NCI-H2081 (cell line): Measurements from ENCODE around the gene ZNF169.
"Not testable (repeated sequence)": the region's sequence is repeated elsewhere in the genome, so short reads cannot be mapped to it uniquely, and the experiment has no call there.

Experiments used
- DNase-seq, 2 experiments: peaks; one replicate each; lab custom pipeline; 2025; lab: John Stamatoyannopoulos, UW

The ZNF169 gene

DNA sequence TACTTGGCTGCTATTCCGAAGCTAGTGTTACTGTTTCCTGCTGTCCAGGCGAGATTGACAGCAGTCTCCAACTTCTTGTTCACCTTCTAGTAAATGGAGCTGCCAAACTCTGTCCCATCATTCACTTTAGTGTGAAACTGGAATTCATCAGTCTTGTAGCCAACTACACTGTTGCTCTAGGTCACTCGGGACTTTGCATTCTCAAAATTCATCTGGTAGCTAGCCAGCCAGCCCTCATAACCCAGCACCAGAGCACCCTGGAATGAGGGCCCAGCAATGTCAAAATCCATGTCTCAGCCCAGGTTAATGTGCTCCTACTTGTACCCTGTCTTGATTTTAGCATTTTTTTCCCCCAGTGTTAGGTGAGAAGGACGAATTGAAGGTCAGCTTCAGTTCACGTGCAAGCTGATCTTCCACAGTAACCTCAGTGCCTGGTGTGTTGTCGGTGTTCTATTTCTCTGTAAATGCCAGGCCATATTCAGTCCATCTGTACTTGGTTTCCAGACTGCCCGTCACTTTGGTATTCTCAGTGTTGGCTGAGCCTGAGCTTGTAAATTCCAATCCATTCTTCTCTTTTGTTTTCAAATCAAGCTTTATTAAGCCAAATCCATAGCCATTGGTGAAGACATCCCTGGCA, 28.9 kb downstream of the ZNF169 start:
- DNase-seq = no peak

DNA sequence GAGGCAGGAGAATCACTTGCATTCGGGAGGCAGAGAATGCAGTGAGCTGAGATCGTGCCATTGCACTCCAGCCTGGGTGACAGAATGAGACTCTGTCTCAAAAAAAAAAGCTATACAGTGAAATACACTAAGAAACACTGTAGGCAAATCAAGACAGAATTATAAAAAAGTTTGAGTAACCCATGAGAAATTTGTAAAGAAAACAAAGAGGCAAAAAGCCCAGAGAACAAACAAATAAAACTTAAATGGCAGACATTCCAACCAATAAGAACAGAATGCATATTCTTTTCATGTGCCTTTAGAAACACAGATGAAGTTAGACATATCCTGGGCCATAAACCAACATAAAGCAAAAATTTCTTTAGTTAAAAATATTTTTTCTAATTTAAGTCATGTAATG, 30.6 kb downstream of the ZNF169 start:
- DNase-seq = no peak

- no peak for DNase-seq
These were observed 40.0 kb downstream of the ZNF169 start for GRCh38 chr9:94298949-94299599.

DNA sequence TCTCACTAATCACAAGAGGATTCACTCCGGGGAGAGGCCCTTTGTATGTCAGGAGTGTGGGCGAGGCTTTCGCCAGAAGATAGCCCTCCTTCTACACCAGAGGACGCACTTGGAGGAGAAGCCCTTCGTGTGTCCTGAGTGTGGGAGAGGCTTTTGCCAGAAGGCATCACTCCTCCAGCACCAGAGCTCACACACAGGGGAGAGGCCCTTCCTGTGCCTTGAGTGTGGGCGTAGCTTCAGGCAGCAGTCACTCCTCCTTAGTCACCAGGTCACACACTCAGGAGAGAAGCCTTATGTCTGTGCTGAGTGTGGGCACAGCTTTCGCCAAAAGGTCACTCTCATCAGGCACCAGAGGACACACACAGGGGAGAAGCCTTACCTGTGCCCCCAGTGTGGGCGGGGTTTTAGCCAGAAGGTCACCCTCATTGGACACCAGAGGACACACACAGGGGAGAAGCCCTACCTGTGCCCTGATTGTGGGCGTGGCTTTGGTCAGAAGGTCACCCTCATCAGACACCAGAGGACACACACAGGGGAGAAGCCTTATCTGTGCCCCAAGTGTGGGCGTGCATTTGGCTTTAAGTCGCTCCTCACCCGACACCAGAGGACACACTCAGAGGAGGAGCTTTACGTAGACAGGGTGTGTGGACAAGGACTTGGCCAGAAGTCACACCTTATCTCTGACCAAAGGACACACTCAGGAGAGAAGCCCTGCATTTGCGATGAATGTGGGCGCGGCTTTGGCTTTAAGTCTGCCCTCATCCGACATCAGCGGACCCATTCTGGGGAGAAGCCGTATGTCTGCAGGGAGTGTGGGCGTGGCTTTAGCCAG, 41.6 kb downstream of the ZNF169 start:
- DNase-seq = no peak

DNA sequence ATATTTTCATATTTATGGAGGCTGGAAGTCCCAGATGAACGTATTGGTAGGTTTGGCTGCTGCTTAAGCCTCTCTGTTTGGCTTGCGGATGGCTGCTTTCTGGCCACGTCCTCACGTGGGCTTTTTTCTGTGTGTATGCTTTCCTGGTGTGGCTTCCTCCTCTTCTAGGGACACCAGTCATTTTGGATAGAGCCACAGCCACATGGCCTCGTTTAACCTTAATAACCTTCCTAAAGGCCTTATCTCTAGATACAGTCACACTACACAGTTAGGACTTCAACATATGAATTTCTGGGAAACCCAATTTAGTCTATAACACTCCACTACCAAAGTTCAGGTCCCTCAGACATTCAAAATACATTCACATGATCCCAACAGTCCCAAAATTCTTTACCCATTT, 42.5 kb downstream of the ZNF169 start:
- DNase-seq = no peak

DNA sequence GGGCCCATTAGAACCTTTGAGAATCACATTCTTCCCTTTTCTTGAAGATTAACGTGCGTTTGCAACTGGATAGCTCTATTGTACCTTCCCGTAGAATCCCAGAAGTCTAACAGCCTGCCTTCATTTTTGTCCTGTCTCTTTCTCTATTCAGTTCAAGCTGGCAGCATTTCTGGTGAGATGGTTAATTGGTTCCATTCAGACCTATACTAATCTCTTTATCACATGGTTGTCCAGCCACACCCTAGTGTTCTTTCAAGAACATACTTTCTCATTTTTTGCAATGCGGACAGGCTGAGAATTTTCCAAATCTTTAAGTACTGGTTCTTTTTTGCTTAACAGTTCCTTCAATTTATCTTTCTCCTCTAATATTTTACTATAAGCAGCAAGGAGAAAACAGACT, 43.3 kb downstream of the ZNF169 start:
- no peak for DNase-seq

DNA sequence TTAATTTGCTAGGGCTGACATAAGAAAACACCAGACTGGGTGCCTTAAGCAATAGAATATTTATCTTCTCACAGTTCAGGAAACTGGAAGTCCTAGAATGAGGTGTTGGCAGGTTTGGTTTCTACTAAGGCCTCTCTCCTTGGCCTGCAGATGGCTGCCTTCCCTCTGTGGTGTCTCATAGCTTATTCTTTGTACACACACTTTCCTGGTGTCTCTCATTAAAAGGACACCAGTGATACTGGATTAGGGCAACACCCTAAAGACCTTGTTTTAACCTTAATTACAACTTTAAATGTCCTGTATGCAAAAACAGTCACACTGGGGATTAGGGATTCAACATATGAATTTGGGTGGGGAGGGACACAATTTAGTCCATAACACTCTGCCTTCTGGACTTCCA, 44.2 kb downstream of the ZNF169 start:
- no peak for DNase-seq

GRCh38 chr9:94315034-94315984, 56.2 kb downstream of the ZNF169 start:
- DNase-seq = not testable (repeated sequence)

DNA sequence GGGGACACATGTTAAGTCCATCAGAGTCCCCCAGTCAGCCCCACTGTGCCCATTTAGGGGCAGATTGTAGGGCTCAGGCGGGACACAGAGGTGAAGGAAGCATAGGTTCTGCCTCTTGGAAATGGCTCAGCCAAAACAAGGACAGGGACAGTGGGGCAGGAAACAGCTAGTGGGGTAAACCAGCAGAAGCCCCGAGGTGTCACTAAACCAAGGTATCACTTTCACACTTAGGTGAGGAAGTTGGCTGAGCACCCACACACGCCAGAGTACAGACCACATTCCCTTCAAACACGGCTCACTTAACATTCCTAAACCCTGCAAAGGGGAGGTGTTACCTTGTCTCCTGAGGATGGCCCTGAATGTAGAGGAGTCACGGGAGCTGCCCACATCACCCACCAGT, 57.1 kb downstream of the ZNF169 start:
- DNase-seq = not testable (repeated sequence)

GRCh38 chr9:94317949-94318657, 59.0 kb downstream of the ZNF169 start:
- not testable (repeated sequence) for DNase-seq

GRCh38 chr9:94322342-94322940, 63.3 kb downstream of the ZNF169 start:
- DNase-seq = not testable (repeated sequence)

- not testable (repeated sequence) for DNase-seq
These were observed 64.2 kb downstream of the ZNF169 start for GRCh38 chr9:94323153-94323798.

DNA sequence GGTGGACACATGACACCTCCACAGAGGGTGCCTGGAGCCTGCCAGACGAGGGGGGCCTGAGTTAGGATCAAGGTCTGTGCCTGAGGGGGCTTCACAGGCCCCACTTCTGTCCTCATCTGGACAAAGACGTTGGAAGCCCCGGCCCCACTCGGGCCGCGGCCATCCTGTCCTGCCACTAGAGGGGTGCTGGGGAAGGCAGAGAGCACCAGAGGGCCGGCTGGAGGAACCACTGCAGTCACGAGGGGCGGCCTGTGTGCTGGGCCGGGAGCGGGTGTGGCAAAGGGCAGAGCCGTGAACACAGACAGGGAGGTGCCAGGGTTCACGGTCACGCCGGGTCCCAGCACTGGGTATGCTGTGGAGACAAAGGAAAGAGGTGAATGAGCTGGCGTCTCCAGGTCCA, 66.5 kb downstream of the ZNF169 start:
- DNase-seq = not testable (repeated sequence)

DNA sequence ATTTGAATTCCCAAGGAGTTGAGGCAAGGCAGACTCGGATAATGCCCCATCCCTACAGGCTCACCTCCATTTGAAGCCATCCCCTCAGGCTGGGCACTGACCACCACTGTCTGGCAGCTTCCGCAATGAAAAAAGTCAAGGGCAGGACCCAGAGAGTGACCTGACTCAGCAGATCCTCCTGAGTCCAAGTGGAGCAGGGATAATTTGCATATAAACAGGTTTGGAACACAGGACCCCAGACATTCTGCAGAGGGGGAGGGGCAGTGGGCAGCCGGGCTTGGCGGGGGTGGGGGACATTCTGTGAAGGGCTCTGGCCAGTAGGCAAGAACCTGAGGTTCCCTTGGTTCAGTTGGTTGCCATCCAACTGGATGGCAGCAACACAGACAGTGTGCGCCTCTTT, 69.4 kb downstream of the ZNF169 start, which contains the start of gene NUTM2F:
NUTM2F (minus strand) TSS at position 101 of the 400 bp plus-strand sequence; CDS start at position 80, 21 bp downstream.
- DNase-seq = not testable (repeated sequence)

GRCh38 chr9:94336445-94336844, 77.3 kb downstream of the ZNF169 start:
- DNase-seq = not testable (repeated sequence)

DNA sequence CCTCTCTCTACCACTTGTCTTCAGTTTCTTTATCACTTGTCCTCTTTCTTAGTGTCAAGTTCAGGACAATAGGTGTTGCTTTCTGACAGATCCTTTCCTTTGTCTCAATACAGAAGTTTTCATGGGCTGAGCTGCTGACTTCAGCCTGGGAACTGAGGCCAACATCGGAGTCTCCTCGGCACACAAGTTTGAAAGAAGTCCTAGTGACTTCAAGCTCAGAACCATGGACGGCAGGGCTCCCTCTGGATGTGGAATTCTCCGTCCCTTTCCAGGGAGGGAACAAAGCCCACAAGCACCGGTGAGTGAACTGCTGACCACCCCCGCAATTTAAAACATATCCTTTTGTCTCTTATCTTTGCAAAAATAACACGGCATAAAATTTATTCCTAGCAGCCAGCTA, 79.6 kb downstream of the ZNF169 start:
- not testable (repeated sequence) for DNase-seq

DNA sequence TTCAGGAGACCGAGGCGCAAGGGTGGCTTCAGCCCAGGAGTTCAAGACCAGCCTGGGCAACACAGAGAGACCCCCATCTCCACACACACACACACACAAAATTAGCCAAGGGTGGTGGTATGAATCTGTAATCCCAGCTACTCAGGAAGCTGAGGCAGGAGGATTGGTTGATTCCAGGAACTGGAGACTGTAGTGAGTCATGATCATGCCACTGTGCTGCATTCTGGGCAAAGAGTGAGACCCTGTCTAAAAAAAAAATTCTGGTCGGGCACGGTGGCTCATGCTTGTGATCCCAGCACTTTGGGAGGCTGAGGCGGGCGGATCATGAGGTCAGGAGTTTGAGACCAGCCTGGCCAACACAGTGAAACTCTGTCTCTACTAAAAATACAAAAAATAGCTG, 80.6 kb downstream of the ZNF169 start:
- DNase-seq = not testable (repeated sequence)

- not testable (repeated sequence) for DNase-seq
These were observed 81.7 kb downstream of the ZNF169 start for GRCh38 chr9:94340750-94341149.

GRCh38 chr9:94341703-94342102, 82.6 kb downstream of the ZNF169 start:
- not testable (repeated sequence) for DNase-seq

GRCh38 chr9:94347451-94347850, 88.4 kb downstream of the ZNF169 start:
- DNase-seq = not testable (repeated sequence)
